SK-N-SH (cell line): ENCODE results near the gene MPPE1. TPM values are rescaled to one million over a fixed set of nuclear protein-coding genes. Genes with fewer than 3 reads are reported as not detected.

ENCODE experiments used
- CTCF ChIA-PET: fragments of 300-600, 350-600 bp; formaldehyde crosslinking; extraction: SDS; loops from one replicate; lab custom pipeline; 2021; lab: Yijun Ruan, JAX
- POLR2A ChIA-PET: fragments of 350-600 bp; sonication (Branson Sonifier 250); formaldehyde crosslinking; extraction: SDS; loops from one replicate; lab custom pipeline; 2020; ENCODE audit warnings: antibody characterized with exemption, inconsistent platforms; lab: Yijun Ruan, JAX
- DNase-seq: peaks from one replicate; pipeline ENCODE4 v3.0.0; 2012
- H2AFZ ChIP-seq: fragments of 200-600 bp; sonication (generic); 2 replicates; pipeline ENCODE4 v1.8.1; 2016; ENCODE audit warnings: antibody characterized with exemption, mild to moderate bottlenecking, low read depth
- H3F3A ChIP-seq: fragments of 200-600 bp; sonication (generic); replicated peaks from 2 replicates; pipeline ENCODE3; 2016; ENCODE audit warnings: antibody characterized with exemption, mild to moderate bottlenecking; ENCODE audit not compliant: insufficient read depth
- H3K27ac ChIP-seq, 2 experiments: fragments of 200-500 bp in 1 of 2; fragments of 200-600 bp in 1 of 2; sonication (Bioruptor generic) in 1 of 2; sonication (generic), shearing (Covaris generic) in 1 of 2; 2 replicates each; pipeline versions ENCODE4 v1.5.1 to v1.6.1; 2014 to 2016; ENCODE audit warnings: low read depth in 2 of 2, inconsistent platforms in 1 of 2, low read length in 1 of 2, mild to moderate bottlenecking in 1 of 2, mixed read lengths in 1 of 2
- H3K27me3 ChIP-seq: fragments of 200-600 bp; sonication (generic), shearing (Covaris generic); 2 replicates; pipeline ENCODE4 v1.6.1; 2016; ENCODE audit warnings: mixed run types; ENCODE audit not compliant: insufficient read depth
- H3K36me3 ChIP-seq, 2 experiments: fragments of 200-500 bp in 1 of 2; fragments of 200-600 bp in 1 of 2; sonication (Bioruptor generic) in 1 of 2; sonication (generic) in 1 of 2; replicated peaks in 1 of 2; 2 replicates each; pipeline versions ENCODE3 to v1.5.1; 2014 to 2016; ENCODE audit warnings: low read length in 1 of 2, mild to moderate bottlenecking in 1 of 2; ENCODE audit not compliant: insufficient read depth in 2 of 2, control insufficient read depth in 1 of 2
- H3K4me1 ChIP-seq, 2 experiments: fragments of 200-500 bp in 1 of 2; fragments of 200-600 bp in 1 of 2; sonication (Bioruptor generic) in 1 of 2; sonication (generic), shearing (Covaris generic) in 1 of 2; 2 replicates each; pipeline versions ENCODE4 v1.5.1 to v1.6.1; 2014 to 2016; ENCODE audit warnings: low read depth in 1 of 2, low read length in 1 of 2, mixed run types in 1 of 2; ENCODE audit not compliant: insufficient read depth in 2 of 2, control insufficient read depth in 1 of 2
- H3K4me2 ChIP-seq: fragments of 200-600 bp; sonication (generic), shearing (Covaris generic); 2 replicates; pipeline ENCODE4 v1.6.1; 2017; ENCODE audit warnings: mixed run types
- H3K4me3 ChIP-seq, 2 experiments: fragments of 200-500 bp in 1 of 2; fragments of 200-600 bp in 1 of 2; sonication (Bioruptor generic) in 1 of 2; sonication (generic), shearing (Covaris generic) in 1 of 2; 2 replicates each; pipeline versions ENCODE4 v1.5.1 to v1.8.1; 2014 to 2016; ENCODE audit warnings: low read depth in 2 of 2, inconsistent platforms in 1 of 2, low read length in 1 of 2, mild to moderate bottlenecking in 1 of 2, mixed read lengths in 1 of 2, moderate library complexity in 1 of 2
- H3K79me2 ChIP-seq: fragments of 200-600 bp; sonication (generic); 2 replicates; pipeline ENCODE4 v1.8.1; 2017; ENCODE audit warnings: mild to moderate bottlenecking; ENCODE audit not compliant: insufficient read depth
- H3K9ac ChIP-seq: fragments of 200-600 bp; sonication (generic); 2 replicates; pipeline ENCODE4 v1.6.1; 2017; ENCODE audit warnings: mixed run types
- H3K9me2 ChIP-seq: fragments of 200-600 bp; sonication (generic); 2 replicates; pipeline ENCODE4 v1.6.1; 2017; ENCODE audit warnings: mixed run types
- H3K9me3 ChIP-seq: fragments of 200-600 bp; sonication (generic); 2 replicates; pipeline ENCODE4 v1.6.1; 2017; ENCODE audit warnings: mixed run types, mild to moderate bottlenecking, moderate library complexity
- H4K20me1 ChIP-seq: fragments of 200-600 bp; sonication (generic); 2 replicates; pipeline ENCODE4 v1.6.1; 2017; ENCODE audit warnings: mild to moderate bottlenecking, mixed run types; ENCODE audit not compliant: insufficient read depth
- EZH2phosphoT487 ChIP-seq: fragments of 200-600 bp; sonication (generic); IDR thresholded peaks from 2 replicates; pipeline ENCODE4 v1.6.1; 2017; ENCODE audit warnings: low read depth, mixed run types, mild to moderate bottlenecking, antibody characterized with exemption, moderate library complexity, borderline replicate concordance
- FOSL2 ChIP-seq: IDR thresholded peaks from 2 replicates; pipeline ENCODE4 v1.4.0; 2012; ENCODE audit warnings: low read depth, mild to moderate bottlenecking, moderate library complexity, borderline replicate concordance
- FOXM1 ChIP-seq: IDR thresholded peaks from 2 replicates; pipeline ENCODE4 v1.4.0; 2012; ENCODE audit warnings: low read depth, mild to moderate bottlenecking
- GABPA ChIP-seq: IDR thresholded peaks from 2 replicates; pipeline ENCODE4 v1.4.0; 2012; ENCODE audit warnings: low read depth, mild to moderate bottlenecking
- GATA2 ChIP-seq: sonication (generic); formaldehyde crosslinking; IDR thresholded peaks from 2 replicates; pipeline ENCODE4 v1.5.0; 2020; ENCODE audit warnings: mild to moderate bottlenecking, missing genetic modification reagents
- JUND ChIP-seq: IDR thresholded peaks from 2 replicates; pipeline ENCODE4 v1.4.0; 2012
- NFIC ChIP-seq: IDR thresholded peaks from 2 replicates; pipeline ENCODE4 v1.4.0; 2012; ENCODE audit warnings: borderline replicate concordance
- POLR2AphosphoS5 ChIP-seq: IDR thresholded peaks from 2 replicates; pipeline ENCODE4 v1.6.1; 2012; ENCODE audit warnings: low read depth, low read length
- RAD21 ChIP-seq: IDR thresholded peaks from 2 replicates; pipeline ENCODE4 v1.6.1; 2012; ENCODE audit warnings: mild to moderate bottlenecking, low read length
- RCOR1 ChIP-seq: fragments of 150-350 bp; IDR thresholded peaks from 2 replicates; pipeline ENCODE4 v1.6.1; 2017; ENCODE audit warnings: antibody characterized with exemption, low read length
- USF2 ChIP-seq: fragments of 150-350 bp; IDR thresholded peaks from 2 replicates; pipeline ENCODE4 v1.6.1; 2017; ENCODE audit warnings: antibody characterized with exemption, low read length, low read depth, borderline replicate concordance
- WGBS: methylation state at CpG from one replicate; pipeline ENCODE4 v1.1.6; 2017; ENCODE audit warnings: low lambda C conversion rate; 5-methylcytosine and 5-hydroxymethylcytosine counted together
- polyA plus RNA-seq, 3 experiments: library from polyadenylated mRNA; depleted of rRNA; stranded (reverse); fragments of >200 nt; gene quantifications; 2 replicates each; pipeline ENCODE4 v1.2.3, GENCODE V29; 2012
- TF ChIP-seq, protein P1 (sequence below): fragments of 150-350 bp; IDR thresholded peaks from 2 replicates; pipeline ENCODE4 v1.6.1; 2016; ENCODE audit warnings: mild to moderate bottlenecking, low read depth, low read length
- TF ChIP-seq, protein P2 (sequence below): IDR thresholded peaks from 2 replicates; pipeline ENCODE4 v1.4.0; 2012; ENCODE audit warnings: low read depth, borderline replicate concordance
- TF ChIP-seq, protein P3 (sequence below): IDR thresholded peaks from 2 replicates; pipeline ENCODE4 v1.4.0; 2012; ENCODE audit warnings: low read depth
- TF ChIP-seq, protein P4 (sequence below): IDR thresholded peaks from 2 replicates; pipeline ENCODE4; 2012

The MPPE1 gene
- polyA plus RNA-seq, 1 of the 3 experiments (the other 2 are of a cell fraction): 13.2 TPM

GRCh38 chr18:11927497-11927896, 19.4 kb upstream of the MPPE1 start:
- POLR2A ChIA-PET: no interaction called here
- CTCF ChIA-PET: interaction anchor here (2.5 kb wide), 1 partner anchor 10 kb away, joined by 9 read pairs; no protein-coding TSS in a partner anchor

GRCh38 chr18:11925800-11926481, 17.8 kb upstream of the MPPE1 start:
- H2AFZ ChIP-seq: no peak overlapping the region
- H3K9me3 ChIP-seq: no peaks in the 10 kb centered on the region
- no peaks in the 10 kb centered on the region for H3K4me1 ChIP-seq
- CTCF ChIA-PET: interaction anchor here (0.7 to 3.5 kb wide), 4 partner anchors 11 to 113 kb away, joined by 3 to 13 read pairs (median 5); no protein-coding TSS in a partner anchor
- H3K4me3 ChIP-seq: no peak overlapping the region
- H3K9ac ChIP-seq: no peak overlapping the region
- POLR2A ChIA-PET: no interaction called here
- H3F3A ChIP-seq: no peaks in the 10 kb centered on the region
- H4K20me1 ChIP-seq: no peaks in the 10 kb centered on the region
- H3K4me2 ChIP-seq: no peak overlapping the region
- no peaks in the 10 kb centered on the region for H3K79me2 ChIP-seq
- no peaks in the 10 kb centered on the region for H3K9me2 ChIP-seq
- no peaks in the 10 kb centered on the region for H3K36me3 ChIP-seq
- 12% methylated on average over 12 of the region's 12 CpGs for WGBS
- no peak for DNase-seq
- H3K27ac ChIP-seq: no peak overlapping the region
- H3K27me3 ChIP-seq: peaks cover 54% of the 10 kb centered on the region
- TF ChIP-seq USF2 (no peak), POLR2AphosphoS5 (no peak), JUND (no peak), NFIC (no peak), RCOR1 (no peak), RAD21 (no peak), FOSL2 (no peak), FOXM1 (no peak)
- TF ChIP-seq, protein P1, sequence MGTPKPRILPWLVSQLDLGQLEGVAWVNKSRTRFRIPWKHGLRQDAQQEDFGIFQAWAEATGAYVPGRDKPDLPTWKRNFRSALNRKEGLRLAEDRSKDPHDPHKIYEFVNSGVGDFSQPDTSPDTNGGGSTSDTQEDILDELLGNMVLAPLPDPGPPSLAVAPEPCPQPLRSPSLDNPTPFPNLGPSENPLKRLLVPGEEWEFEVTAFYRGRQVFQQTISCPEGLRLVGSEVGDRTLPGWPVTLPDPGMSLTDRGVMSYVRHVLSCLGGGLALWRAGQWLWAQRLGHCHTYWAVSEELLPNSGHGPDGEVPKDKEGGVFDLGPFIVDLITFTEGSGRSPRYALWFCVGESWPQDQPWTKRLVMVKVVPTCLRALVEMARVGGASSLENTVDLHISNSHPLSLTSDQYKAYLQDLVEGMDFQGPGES: no peak
- TF ChIP-seq, protein P2, sequence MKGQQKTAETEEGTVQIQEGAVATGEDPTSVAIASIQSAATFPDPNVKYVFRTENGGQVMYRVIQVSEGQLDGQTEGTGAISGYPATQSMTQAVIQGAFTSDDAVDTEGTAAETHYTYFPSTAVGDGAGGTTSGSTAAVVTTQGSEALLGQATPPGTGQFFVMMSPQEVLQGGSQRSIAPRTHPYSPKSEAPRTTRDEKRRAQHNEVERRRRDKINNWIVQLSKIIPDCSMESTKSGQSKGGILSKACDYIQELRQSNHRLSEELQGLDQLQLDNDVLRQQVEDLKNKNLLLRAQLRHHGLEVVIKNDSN: no peak
- TF ChIP-seq, protein P3, sequence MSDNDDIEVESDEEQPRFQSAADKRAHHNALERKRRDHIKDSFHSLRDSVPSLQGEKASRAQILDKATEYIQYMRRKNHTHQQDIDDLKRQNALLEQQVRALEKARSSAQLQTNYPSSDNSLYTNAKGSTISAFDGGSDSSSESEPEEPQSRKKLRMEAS: no peak

More at GRCh38 chr18:11927497-11927896, 19.4 kb upstream of the MPPE1 start:
- H3K27ac ChIP-seq: no peak overlapping the region
- no peaks in the 10 kb centered on the region for H3K9me2 ChIP-seq
- peaks cover 57% of the 10 kb centered on the region for H3K27me3 ChIP-seq
- no peak for DNase-seq
- no peak overlapping the region for H3K9ac ChIP-seq
- no peak overlapping the region for H2AFZ ChIP-seq
- WGBS: 14% methylated on average over 1 of the region's 1 CpG
- no peaks in the 10 kb centered on the region for H3K9me3 ChIP-seq
- no peaks in the 10 kb centered on the region for H3K36me3 ChIP-seq
- TF ChIP-seq GABPA: no peak
- no peak for TF ChIP-seq GATA2
- no peak for TF ChIP-seq EZH2phosphoT487
- no peak for TF ChIP-seq USF2
- TF ChIP-seq, protein P4, sequence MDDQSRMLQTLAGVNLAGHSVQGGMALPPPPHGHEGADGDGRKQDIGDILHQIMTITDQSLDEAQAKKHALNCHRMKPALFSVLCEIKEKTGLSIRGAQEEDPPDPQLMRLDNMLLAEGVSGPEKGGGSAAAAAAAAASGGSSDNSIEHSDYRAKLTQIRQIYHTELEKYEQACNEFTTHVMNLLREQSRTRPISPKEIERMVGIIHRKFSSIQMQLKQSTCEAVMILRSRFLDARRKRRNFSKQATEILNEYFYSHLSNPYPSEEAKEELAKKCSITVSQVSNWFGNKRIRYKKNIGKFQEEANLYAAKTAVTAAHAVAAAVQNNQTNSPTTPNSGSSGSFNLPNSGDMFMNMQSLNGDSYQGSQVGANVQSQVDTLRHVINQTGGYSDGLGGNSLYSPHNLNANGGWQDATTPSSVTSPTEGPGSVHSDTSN: no peak
- no peaks in the 10 kb centered on the region for H3K79me2 ChIP-seq
- no peaks in the 10 kb centered on the region for H4K20me1 ChIP-seq
- no peaks in the 10 kb centered on the region for H3K4me1 ChIP-seq
- no peaks in the 10 kb centered on the region for H3F3A ChIP-seq
- no peak overlapping the region for H3K4me2 ChIP-seq
- no peak overlapping the region for H3K4me3 ChIP-seq
